ENCODE measurements around the gene NRGN.

- TF ChIP-seq EGR1 (IDR thresholded peaks at IDR 0.05) (no peak), ZBTB7A (IDR thresholded peaks at IDR 0.05; ENCODE audit: low read depth) (no peak), CEBPB (IDR thresholded peaks at IDR 0.05) (no peak), RAD21 (IDR thresholded peaks at IDR 0.05; ENCODE audit: low read depth) (no peak), CREB1 (IDR thresholded peaks at IDR 0.05; ENCODE audit: low read depth) (no peak), EP300 (IDR thresholded peaks at IDR 0.05; ENCODE audit: borderline replicate concordance) (no peak)
Observed at GRCh38 chr11:124724979-124725718, 14.6 kb upstream of the NRGN start.
